H1 (cell line): Measurements from ENCODE around the gene UBP1. TPM values are rescaled to one million over a fixed set of nuclear protein-coding genes. Genes with fewer than 3 reads are reported as not detected.

Experiments
- CTCF ChIA-PET: fragments of 300-600 bp; sonication (Branson Sonifier 250); formaldehyde crosslinking; loops from one replicate; lab custom pipeline; 2021; ENCODE audit not compliant: partially characterized antibody; lab: Charles Lee
- POLR2A ChIA-PET: fragments of 300-600 bp; sonication (Branson Sonifier 250); formaldehyde crosslinking; loops from one replicate; lab custom pipeline; 2021; ENCODE audit warnings: inconsistent platforms; ENCODE audit not compliant: partially characterized antibody; lab: Charles Lee
- DNase-seq, 2 experiments: peaks; one replicate each; pipeline versions ENCODE4 v3.0.0 to v3.0.0-alpha.2; 2010 to 2022; ENCODE audit warnings: low spot score in 2 of 2, low read depth in 1 of 2, mixed read lengths in 1 of 2
- FAIRE-seq: peaks from 2 replicates; lab custom pipeline; 2011; peaks lifted over from hg19 to GRCh38; lab: Jason Lieb, UNC
- H2AFZ ChIP-seq: 2 replicates; pipeline ENCODE4 v1.8.1; 2012; ENCODE audit warnings: low read length, inconsistent platforms
- H2AK5ac ChIP-seq: 2 replicates; pipeline ENCODE4 v1.6.1; 2013; ENCODE audit warnings: low read depth, low read length
- H2BK120ac ChIP-seq: replicated peaks from 2 replicates; pipeline ENCODE3; 2013; ENCODE audit warnings: low read depth, low read length, inconsistent platforms
- H2BK12ac ChIP-seq: 2 replicates; pipeline ENCODE4 v1.6.1; 2013; ENCODE audit warnings: low read depth, low read length
- H2BK15ac ChIP-seq: 2 replicates; pipeline ENCODE4 v1.6.1; 2013; ENCODE audit warnings: low read length
- H2BK20ac ChIP-seq: 2 replicates; pipeline ENCODE4 v1.6.1; 2013; ENCODE audit warnings: low read length
- H2BK5ac ChIP-seq: 2 replicates; pipeline ENCODE4 v1.6.1; 2013; ENCODE audit warnings: low read depth, low read length
- H3K14ac ChIP-seq: 2 replicates; pipeline ENCODE4 v1.6.1; 2013; ENCODE audit warnings: inconsistent platforms; ENCODE audit not compliant: insufficient read length
- H3K18ac ChIP-seq: 2 replicates; pipeline ENCODE4 v1.6.1; 2013; ENCODE audit warnings: low read length; ENCODE audit errors: extremely low read depth
- H3K23ac ChIP-seq: 2 replicates; pipeline ENCODE4 v1.6.1; 2013; ENCODE audit warnings: inconsistent platforms; ENCODE audit not compliant: insufficient read length
- H3K23me2 ChIP-seq: 2 replicates; pipeline ENCODE4 v1.6.1; 2013; ENCODE audit warnings: low read depth, low read length
- H3K27ac ChIP-seq: 2 replicates; pipeline ENCODE4 v1.6.1; 2011; ENCODE audit warnings: low read depth, low read length, inconsistent platforms
- H3K27me3 ChIP-seq, 4 experiments: replicated peaks in 1 of 4; 1 replicate in 1 of 4; 2 replicates in 3 of 4; pipeline versions ENCODE4 v1.6.1 to v1.8.1; 2011 to 2013; ENCODE audit warnings: low read length in 3 of 4, mild to moderate bottlenecking in 3 of 4, inconsistent platforms in 2 of 4, mixed read lengths in 2 of 4, moderate library complexity in 1 of 4; ENCODE audit not compliant: control insufficient read depth in 3 of 4, insufficient read depth in 3 of 4; ENCODE audit errors: extremely low read depth in 1 of 4
- H3K36me3 ChIP-seq, 4 experiments: 2 replicates each; pipeline versions ENCODE4 v1.6.1 to v1.8.1; 2011 to 2013; ENCODE audit warnings: mild to moderate bottlenecking in 4 of 4, low read length in 3 of 4, moderate library complexity in 2 of 4, control low read depth in 1 of 4, inconsistent platforms in 1 of 4; ENCODE audit not compliant: insufficient read depth in 4 of 4, control insufficient read depth in 2 of 4
- H3K4ac ChIP-seq: replicated peaks from 2 replicates; pipeline ENCODE3; 2013; ENCODE audit warnings: low read length, low read depth, mixed read lengths, inconsistent platforms; ENCODE audit not compliant: insufficient read length
- H3K4me1 ChIP-seq, 4 experiments: replicated peaks in 1 of 4; 1 replicate in 1 of 4; 2 replicates in 3 of 4; pipeline versions ENCODE4 v1.6.1 to v1.8.1; 2011 to 2013; ENCODE audit warnings: low read length in 3 of 4, inconsistent platforms in 2 of 4, mixed read lengths in 1 of 4; ENCODE audit not compliant: insufficient read depth in 4 of 4, control insufficient read depth in 3 of 4
- H3K4me2 ChIP-seq, 2 experiments: 2 replicates each; pipeline versions ENCODE4 v1.6.1 to v1.8.1; 2011 to 2013; ENCODE audit warnings: low read depth in 2 of 2, low read length in 2 of 2, control low read depth in 1 of 2, inconsistent platforms in 1 of 2, mild to moderate bottlenecking in 1 of 2; ENCODE audit not compliant: insufficient read depth in 1 of 2
- H3K4me3 ChIP-seq, 4 experiments: fragments of 200-600, 300-600 bp in 1 of 4; sonication (generic), shearing (Covaris generic), sonication (Bioruptor Twin) in 1 of 4; 2 replicates each; pipeline versions ENCODE4 v1.5.1 to v1.8.1; 2011 to 2016; ENCODE audit warnings: low read length in 4 of 4, low read depth in 3 of 4, control low read depth in 2 of 4, inconsistent platforms in 2 of 4, mild to moderate bottlenecking in 2 of 4, mixed read lengths in 1 of 4, moderate library complexity in 1 of 4; ENCODE audit not compliant: insufficient read depth in 2 of 4; ENCODE audit errors: extremely low read depth in 1 of 4
- H3K56ac ChIP-seq: replicated peaks from 2 replicates; pipeline ENCODE3; 2013; ENCODE audit warnings: low read depth, mild to moderate bottlenecking, mixed read lengths, low read length, inconsistent platforms; ENCODE audit not compliant: insufficient read length
- H3K79me1 ChIP-seq: 2 replicates; pipeline ENCODE4 v1.6.1; 2013; ENCODE audit warnings: low read depth, low read length, control low read depth
- H3K79me2 ChIP-seq, 2 experiments: 2 replicates each; pipeline versions ENCODE4 v1.6.1 to v1.8.1; 2012 to 2013; ENCODE audit warnings: low read length in 2 of 2, mild to moderate bottlenecking in 2 of 2, inconsistent platforms in 1 of 2; ENCODE audit not compliant: insufficient read depth in 2 of 2, control insufficient read depth in 1 of 2
- H3K9ac ChIP-seq, 4 experiments: replicated peaks in 1 of 4; 1 replicate in 1 of 4; 2 replicates in 3 of 4; pipeline versions ENCODE4 v1.6.1 to v1.8.1; 2011 to 2013; ENCODE audit warnings: low read depth in 3 of 4, low read length in 3 of 4, control low read depth in 2 of 4, mild to moderate bottlenecking in 2 of 4, moderate library complexity in 2 of 4, inconsistent platforms in 1 of 4; ENCODE audit errors: extremely low read depth in 1 of 4
- H3K9me3 ChIP-seq, 2 experiments: 2 replicates each; pipeline versions ENCODE4 v1.6.1 to v1.8.1; 2012 to 2013; ENCODE audit warnings: mild to moderate bottlenecking in 2 of 2, moderate library complexity in 2 of 2, control low read depth in 1 of 2, inconsistent platforms in 1 of 2, low read depth in 1 of 2, low read length in 1 of 2, mixed read lengths in 1 of 2; ENCODE audit not compliant: insufficient read depth in 2 of 2
- H4K20me1 ChIP-seq, 2 experiments: replicated peaks in 1 of 2; 2 replicates each; pipeline versions ENCODE3 to v1.8.1; 2011 to 2013; ENCODE audit warnings: inconsistent platforms in 2 of 2, low read length in 2 of 2, mild to moderate bottlenecking in 1 of 2; ENCODE audit not compliant: insufficient read depth in 2 of 2, control insufficient read depth in 1 of 2
- H4K5ac ChIP-seq: 2 replicates; pipeline ENCODE4 v1.6.1; 2013; ENCODE audit warnings: low read length, low read depth, mixed read lengths, inconsistent platforms; ENCODE audit not compliant: insufficient read length
- H4K8ac ChIP-seq: 2 replicates; pipeline ENCODE4 v1.8.0; 2013; ENCODE audit warnings: mild to moderate bottlenecking, moderate library complexity, low read length, inconsistent platforms; ENCODE audit not compliant: insufficient read depth; ENCODE audit errors: extremely low read depth
- H4K91ac ChIP-seq: replicated peaks from 2 replicates; pipeline ENCODE3; 2013; ENCODE audit warnings: low read length, mixed read lengths, inconsistent platforms; ENCODE audit not compliant: insufficient read length
- ATF2 ChIP-seq: IDR thresholded peaks from 2 replicates; pipeline ENCODE4 v1.6.1; 2012; ENCODE audit warnings: low read length, inconsistent platforms
- BACH1 ChIP-seq: IDR thresholded peaks from 2 replicates; pipeline ENCODE4 v1.6.1; 2012; ENCODE audit warnings: low read length, improper control_type of control experiment
- CBX5 ChIP-seq: fragments of 300-800, 300-1000 bp; sonication (generic); IDR thresholded peaks from 2 replicates; pipeline ENCODE4 v1.7.1; 2016; ENCODE audit warnings: antibody characterized with exemption, low read length, low read depth
- CREB1 ChIP-seq: IDR thresholded peaks from 2 replicates; pipeline ENCODE4 v1.6.1; 2012; ENCODE audit warnings: inconsistent platforms
- CTBP2 ChIP-seq: IDR thresholded peaks from 2 replicates; pipeline ENCODE4 v1.7.0; 2011; ENCODE audit warnings: borderline replicate concordance, mild to moderate bottlenecking, moderate library complexity, mixed read lengths, low read length; ENCODE audit not compliant: insufficient read depth, insufficient read length
- GABPA ChIP-seq: IDR thresholded peaks from 2 replicates; pipeline ENCODE4 v1.6.1; 2011; ENCODE audit warnings: mild to moderate bottlenecking, low read length, moderate library complexity, borderline replicate concordance; ENCODE audit not compliant: insufficient read depth
- GTF2F1 ChIP-seq: IDR thresholded peaks from 2 replicates; pipeline ENCODE4 v1.6.1; 2012; ENCODE audit warnings: low read depth, low read length, improper control_type of control experiment, borderline replicate concordance
- HDAC2 ChIP-seq, 2 experiments: fragments of 300-600 bp in 1 of 2; sonication (generic) in 1 of 2; IDR thresholded peaks; 2 replicates each; pipeline ENCODE4 v1.6.1; 2011 to 2012; ENCODE audit warnings: low read depth in 2 of 2, low read length in 2 of 2, mild to moderate bottlenecking in 2 of 2, moderate library complexity in 2 of 2, borderline replicate concordance in 1 of 2, inconsistent platforms in 1 of 2
- KDM4A ChIP-seq: IDR thresholded peaks from one replicate; pipeline ENCODE4 v1.7.1; 2012; ENCODE audit warnings: low read depth, mild to moderate bottlenecking, moderate library complexity, low read length, inconsistent platforms; ENCODE audit not compliant: severe bottlenecking
- KDM5A ChIP-seq: fragments of 200-600 bp; IDR thresholded peaks from 2 replicates; pipeline ENCODE4 v1.7.1; 2012; ENCODE audit warnings: mild to moderate bottlenecking, low read length, inconsistent platforms, mixed read lengths
- POLR2A ChIP-seq, 2 experiments: IDR thresholded peaks; 1 replicate in 1 of 2; 2 replicates in 1 of 2; pipeline ENCODE4 v1.6.1; 2011; ENCODE audit warnings: low read depth in 2 of 2, low read length in 2 of 2, mild to moderate bottlenecking in 2 of 2; ENCODE audit errors: control extremely low read depth in 1 of 2
- POLR2AphosphoS5 ChIP-seq: IDR thresholded peaks from 2 replicates; pipeline ENCODE4 v1.6.1; 2011; ENCODE audit warnings: low read depth, low read length
- SIN3A ChIP-seq, 2 experiments: IDR thresholded peaks in 1 of 2; conservative IDR thresholded peaks in 1 of 2; 2 replicates each; pipeline ENCODE4 v1.6.1; 2011 to 2012; ENCODE audit warnings: low read length in 2 of 2, improper control_type of control experiment in 1 of 2, low read depth in 1 of 2, mild to moderate bottlenecking in 1 of 2
- WGBS, 2 experiments: shearing (Covaris generic) in 1 of 2; methylation state at CpG; one replicate each; pipeline versions ENCODE4 v1.1.6 to v1.1.7; 2013 to 2015; ENCODE audit warnings: low lambda C conversion rate in 2 of 2, mixed read lengths in 2 of 2, inconsistent platforms in 1 of 2, low coverage in 1 of 2, missing lambda C conversion rate in 1 of 2; ENCODE audit not compliant: insufficient replicate concordance in 2 of 2, insufficient coverage in 1 of 2, insufficient read length in 1 of 2; ENCODE audit errors: extremely low coverage in 1 of 2, missing lambda C conversion rate in 1 of 2; 5-methylcytosine and 5-hydroxymethylcytosine counted together
- polyA plus RNA-seq, 7 experiments: library from polyadenylated mRNA; depleted of rRNA in 3 of 7; stranded (reverse) in 5 of 7; unstranded in 2 of 7; fragments of >200 nt in 5 of 7; fragments of 200-250 nt in 2 of 7; gene quantifications; 1 replicate in 5 of 7; 2 replicates in 1 of 7; 4 replicates in 1 of 7; pipeline versions ENCODE4 v1.2.1 to v1.2.3, GENCODE V29; 2011 to 2013; ENCODE audit warnings: missing spikeins in 2 of 7, mixed read lengths in 2 of 7
- total RNA-seq: library from RNA; stranded (reverse); fragmentation: NEBNext Ultra II Directional; extraction: Animal tissue kit (Norgen Biotek cat#: 25700); gene quantifications from 2 replicates; pipeline ENCODE4 v1.2.1, GENCODE V29; 2021

Gene UBP1
- total and polyA plus RNA-seq, 2 of the 8 experiments (the other 6 are each of a cell fraction or from before 2014, with no cell fraction given): 47.3 to 71.9 TPM

- Histone ChIP-seq H3K4ac (no peak overlapping the region), H3K36me3 (no peaks in the 10 kb centered on the region), H4K91ac (no peak overlapping the region), H4K20me1 (peaks cover 0 to 1% of the 10 kb centered on the region in 2 experiments), H3K4me1 (peaks cover 0 to 6% (median 0%) of the 10 kb centered on the region in 4 experiments; a peak in 1 of 7 replicates), H3K9ac (no peak overlapping the region), H3K18ac (no peak overlapping the region), H2AFZ (no peak overlapping the region), H3K79me1 (no peaks in the 10 kb centered on the region), H3K79me2 (no peaks in the 10 kb centered on the region), H3K27me3 (no peaks in the 10 kb centered on the region), H4K5ac (no peak overlapping the region), H3K27ac (no peak overlapping the region), H4K8ac (no peak overlapping the region), H3K4me3 (no peak overlapping the region), H3K9me3 (no peaks in the 10 kb centered on the region), H2BK20ac (no peak overlapping the region), H3K14ac (no peak overlapping the region), H3K4me2 (no peak overlapping the region), H3K23me2 (no peaks in the 10 kb centered on the region), H3K56ac (no peak overlapping the region), H3K23ac (no peak overlapping the region), H2BK120ac (no peak overlapping the region), H2BK12ac (no peak overlapping the region), H2BK5ac (no peak overlapping the region), H2BK15ac (no peak overlapping the region), H2AK5ac (no peak overlapping the region)
- ChIA-PET POLR2A (interaction anchor here (1.0 kb wide), 1 partner anchor 242 kb away, joined by 3 read pairs; no protein-coding TSS in a partner anchor), CTCF (interaction anchor here (0.8 to 9.1 kb wide), 64 partner anchors 9 to 438 kb away, joined by 3 to 104 read pairs (median 4); no protein-coding TSS in a partner anchor)
- no peak for DNase-seq
- no peak for FAIRE-seq
- WGBS, 2 experiments: 66% methylated on average over 6 of the region's 6 CpGs; no CpG with 5 or more reads in 1 of the 2 experiments
- no peak for TF ChIP-seq POLR2AphosphoS5
- TF ChIP-seq ATF2: no peak
- no peak for TF ChIP-seq KDM4A
- TF ChIP-seq SIN3A (conservative IDR thresholded peaks at IDR 0.05 in 1 of 2, IDR thresholded peaks at IDR 0.05 in 1 of 2; ENCODE audit: low read depth in 1 of 2, low read length in 2 of 2): no peak
- no peak for TF ChIP-seq CBX5
- no peak for TF ChIP-seq CREB1
- no peak for TF ChIP-seq HDAC2 (IDR thresholded peaks at IDR 0.05; ENCODE audit: borderline replicate concordance in 1 of 2, low read depth in 2 of 2, low read length in 2 of 2)
- TF ChIP-seq POLR2A (IDR thresholded peaks at IDR 0.05; ENCODE audit: control extremely low read depth in 1 of 2, low read depth in 2 of 2, low read length in 2 of 2): no peak
- TF ChIP-seq GABPA: no peak
- TF ChIP-seq GTF2F1: no peak
- TF ChIP-seq CTBP2: no peak
- no peak for TF ChIP-seq KDM5A
- no peak for TF ChIP-seq BACH1
Measured at GRCh38 chr3:33373082-33373437, 67.1 kb downstream of the UBP1 start.
